GM23338 (cell line): ENCODE measurements around the gene EPHB2. TPM values are rescaled to one million over a fixed set of nuclear protein-coding genes. Genes with fewer than 3 reads are reported as not detected.

Experiments used
- ATAC-seq: fragments of 200-7000 bp; cut with Tn5 transposase; 3 replicates; pipeline ENCODE4 v1.9.1; 2020
- DNase-seq: peaks from one replicate; pipeline ENCODE4 v3.0.0-alpha.2; 2015; ENCODE audit warnings: low spot score
- H2AFZ ChIP-seq: fragments of 200-600 bp; sonication (generic); 2 replicates; pipeline ENCODE4 v1.8.0; 2016; ENCODE audit warnings: antibody characterized with exemption, mild to moderate bottlenecking, moderate library complexity
- H3F3A ChIP-seq: fragments of 200-600 bp; sonication (generic); replicated peaks from 2 replicates; pipeline ENCODE4 v1.8.0; 2017; ENCODE audit warnings: antibody characterized with exemption, mixed run types, low read depth
- H3K27ac ChIP-seq: fragments of 200-600 bp; sonication (generic); 2 replicates; pipeline ENCODE4 v1.6.1; 2016; ENCODE audit warnings: low read depth
- H3K27me3 ChIP-seq: fragments of 200-600 bp; sonication (generic); 2 replicates; pipeline ENCODE4 v1.8.0; 2016; ENCODE audit warnings: mild to moderate bottlenecking, mixed run types, moderate library complexity; ENCODE audit not compliant: insufficient read depth
- H3K36me3 ChIP-seq: fragments of 200-600 bp; sonication (generic); 2 replicates; pipeline ENCODE4 v1.8.0; 2016; ENCODE audit warnings: mild to moderate bottlenecking; ENCODE audit not compliant: insufficient read depth
- H3K4me1 ChIP-seq: fragments of 200-600 bp; sonication (generic); 2 replicates; pipeline ENCODE4 v1.8.0; 2016; ENCODE audit warnings: mild to moderate bottlenecking, moderate library complexity; ENCODE audit not compliant: insufficient read depth
- H3K4me2 ChIP-seq: fragments of 200-600 bp; sonication (generic); 2 replicates; pipeline ENCODE4 v1.7.1; 2017; ENCODE audit warnings: mixed run types
- H3K4me3 ChIP-seq: fragments of 200-600 bp; sonication (generic); 2 replicates; pipeline ENCODE4 v1.6.1; 2016; ENCODE audit warnings: mixed run types
- H3K79me2 ChIP-seq: fragments of 200-600 bp; sonication (generic); replicated peaks from 2 replicates; pipeline ENCODE4 v1.8.0; 2017; ENCODE audit warnings: mild to moderate bottlenecking; ENCODE audit not compliant: insufficient read depth
- H3K9me2 ChIP-seq: fragments of 200-600 bp; sonication (generic); 2 replicates; pipeline ENCODE4 v1.8.0; 2017; ENCODE audit not compliant: insufficient read depth
- H4K20me1 ChIP-seq: fragments of 200-600 bp; sonication (generic); replicated peaks from 2 replicates; pipeline ENCODE4 v1.8.0; 2017; ENCODE audit warnings: mild to moderate bottlenecking; ENCODE audit not compliant: insufficient read depth
- H3K27ac Mint-ChIP-seq: 2 replicates; pipeline ENCODE4 v1.8.0; 2020; ENCODE audit warnings: inconsistent platforms, mild to moderate bottlenecking, moderate library complexity, mixed read lengths
- H3K27me3 Mint-ChIP-seq: 3 replicates; pipeline ENCODE4 v1.8.0; 2022; ENCODE audit warnings: low read depth, mild to moderate bottlenecking, moderate library complexity, mixed read lengths, inconsistent platforms; ENCODE audit not compliant: insufficient read depth, poor library complexity
- H3K36me3 Mint-ChIP-seq: 3 replicates; pipeline ENCODE4 v1.8.0; 2021; ENCODE audit warnings: low read depth, mild to moderate bottlenecking, inconsistent platforms, moderate library complexity, mixed read lengths
- H3K4me1 Mint-ChIP-seq: 3 replicates; pipeline ENCODE4 v1.8.0; 2020; ENCODE audit warnings: mild to moderate bottlenecking, inconsistent platforms, mixed read lengths
- H3K4me3 Mint-ChIP-seq: 3 replicates; pipeline ENCODE4 v1.8.0; 2021; ENCODE audit warnings: moderate library complexity, mild to moderate bottlenecking, inconsistent platforms, mixed read lengths
- H3K9me3 Mint-ChIP-seq: 3 replicates; pipeline ENCODE4 v1.8.0; 2020; ENCODE audit warnings: moderate library complexity, mild to moderate bottlenecking, inconsistent platforms, mixed read lengths
- CREB1 ChIP-seq: fragments of 250-450 bp; sonication (Bioruptor Pico); IDR thresholded peaks from 2 replicates; pipeline ENCODE4 v1.5.0; 2020; ENCODE audit warnings: low read depth, mild to moderate bottlenecking, moderate library complexity
- EZH2 ChIP-seq: fragments of 200-600 bp; sonication (generic); IDR thresholded peaks from one replicate; pipeline ENCODE4 v1.8.0; 2017; ENCODE audit warnings: antibody characterized with exemption, mild to moderate bottlenecking, low read depth; ENCODE audit not compliant: unreplicated experiment
- EZH2phosphoT487 ChIP-seq: fragments of 200-600 bp; sonication (generic); IDR thresholded peaks from one replicate; pipeline ENCODE4 v1.8.1; 2018; ENCODE audit warnings: antibody characterized with exemption; ENCODE audit not compliant: unreplicated experiment
- JUNB ChIP-seq: IDR thresholded peaks from one replicate; pipeline ENCODE4 v1.6.1; 2016; ENCODE audit warnings: antibody characterized with exemption; ENCODE audit not compliant: unreplicated experiment
- NANOG ChIP-seq: IDR thresholded peaks from 2 replicates; pipeline ENCODE4 v1.6.1; 2016; ENCODE audit warnings: antibody characterized with exemption, borderline replicate concordance
- POLR2AphosphoS5 ChIP-seq: IDR thresholded peaks from 2 replicates; pipeline ENCODE4 v1.6.1; 2016; ENCODE audit warnings: antibody characterized with exemption, low read depth
- STAT1 ChIP-seq: IDR thresholded peaks from one replicate; pipeline ENCODE4 v1.6.1; 2016; ENCODE audit warnings: antibody characterized with exemption; ENCODE audit not compliant: unreplicated experiment
- ZNF114 ChIP-seq: fragments of 250-450 bp; sonication (Bioruptor Pico); IDR thresholded peaks from 2 replicates; pipeline ENCODE4 v1.5.0; 2020; ENCODE audit warnings: mild to moderate bottlenecking, moderate library complexity
- ZNF331 ChIP-seq: fragments of 250-450 bp; sonication (Bioruptor Pico); IDR thresholded peaks from 2 replicates; pipeline ENCODE4 v1.5.0; 2020; ENCODE audit warnings: low read depth, mild to moderate bottlenecking, moderate library complexity
- polyA plus RNA-seq: library from polyadenylated mRNA; unstranded; fragments of >200 nt; fragmentation: Nextera tagmentation; extraction: Ambion mirVana; gene quantifications from 2 replicates; pipeline ENCODE4 v1.2.1, GENCODE V29; 2016
- total RNA-seq: library from RNA; depleted of rRNA; stranded (reverse); fragments of >200 nt; shearing (Covaris generic); gene quantifications from 2 replicates; pipeline ENCODE4 v1.2.3, GENCODE V29; 2014
- TF ChIP-seq, protein P1 (sequence below), 2 experiments: fragments of 200-600 bp in 1 of 2; sonication (generic) in 1 of 2; conservative IDR thresholded peaks; 2 replicates each; pipeline versions ENCODE4 v1.5.1 to v1.6.1; 2016 to 2017; ENCODE audit warnings: antibody characterized with exemption in 2 of 2, low read depth in 2 of 2, mild to moderate bottlenecking in 2 of 2, moderate library complexity in 1 of 2
- TF ChIP-seq, protein P2 (sequence below): IDR thresholded peaks from one replicate; pipeline ENCODE4 v1.6.1; 2018; ENCODE audit warnings: antibody characterized with exemption; ENCODE audit not compliant: unreplicated experiment
- TF ChIP-seq, protein P3 (sequence below): fragments of 250-450 bp; sonication (Bioruptor Pico); IDR thresholded peaks from 2 replicates; pipeline ENCODE4 v1.5.0; 2020; ENCODE audit warnings: mild to moderate bottlenecking, moderate library complexity
- TF ChIP-seq, protein P4 (sequence below): IDR thresholded peaks from 2 replicates; pipeline ENCODE4 v1.6.1; 2016; ENCODE audit warnings: antibody characterized with exemption

EPHB2 gene
- total and polyA plus RNA-seq, 2 experiments from 2014 or later = 4.1 to 20.1 TPM

DNA sequence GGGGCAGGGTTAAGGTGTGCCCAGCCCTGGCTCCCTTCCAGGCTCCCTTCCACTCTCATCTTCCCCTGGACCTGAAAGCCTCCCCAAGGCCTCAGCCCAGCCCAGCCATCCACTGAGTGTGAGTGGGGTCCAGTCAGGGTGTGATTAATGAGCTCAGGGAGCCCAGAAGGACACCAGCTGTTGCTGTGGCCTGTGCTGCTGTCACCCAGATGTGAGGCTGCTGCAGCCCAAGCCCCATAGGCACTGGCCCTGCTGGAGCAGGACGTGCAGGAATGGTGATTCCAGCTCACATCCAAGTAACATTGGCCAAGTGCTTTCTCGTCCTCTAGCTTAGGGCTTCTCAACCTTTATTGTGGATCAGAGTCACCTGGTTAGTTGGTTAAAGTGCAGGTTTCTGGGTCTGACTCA is 77.6 kb downstream of the EPHB2 start:
- Histone ChIP-seq H2AFZ (no peak overlapping the region), H3K4me3 (no peak overlapping the region), H3K4me1 (peaks cover 3% of the 10 kb centered on the region), H3K27me3 (no peaks in the 10 kb centered on the region), H3K36me3 (no peaks in the 10 kb centered on the region), H4K20me1 (no peaks in the 10 kb centered on the region), H3K27ac (no peak overlapping the region), H3K4me2 (no peak overlapping the region), H3F3A (no peaks in the 10 kb centered on the region), H3K9me2 (no peaks in the 10 kb centered on the region), H3K79me2 (no peaks in the 10 kb centered on the region)
- no peaks in the 10 kb centered on the region for H3K36me3 Mint-ChIP-seq
- TF ChIP-seq NANOG (no peak), CREB1 (CRISPR knock-in tag) (no peak), POLR2AphosphoS5 (no peak), EZH2phosphoT487 (no peak), EZH2 (no peak), STAT1 (no peak), ZNF331 (no peak), JUNB (no peak), ZNF114 (CRISPR knock-in tag) (no peak)
- TF ChIP-seq, protein P1, sequence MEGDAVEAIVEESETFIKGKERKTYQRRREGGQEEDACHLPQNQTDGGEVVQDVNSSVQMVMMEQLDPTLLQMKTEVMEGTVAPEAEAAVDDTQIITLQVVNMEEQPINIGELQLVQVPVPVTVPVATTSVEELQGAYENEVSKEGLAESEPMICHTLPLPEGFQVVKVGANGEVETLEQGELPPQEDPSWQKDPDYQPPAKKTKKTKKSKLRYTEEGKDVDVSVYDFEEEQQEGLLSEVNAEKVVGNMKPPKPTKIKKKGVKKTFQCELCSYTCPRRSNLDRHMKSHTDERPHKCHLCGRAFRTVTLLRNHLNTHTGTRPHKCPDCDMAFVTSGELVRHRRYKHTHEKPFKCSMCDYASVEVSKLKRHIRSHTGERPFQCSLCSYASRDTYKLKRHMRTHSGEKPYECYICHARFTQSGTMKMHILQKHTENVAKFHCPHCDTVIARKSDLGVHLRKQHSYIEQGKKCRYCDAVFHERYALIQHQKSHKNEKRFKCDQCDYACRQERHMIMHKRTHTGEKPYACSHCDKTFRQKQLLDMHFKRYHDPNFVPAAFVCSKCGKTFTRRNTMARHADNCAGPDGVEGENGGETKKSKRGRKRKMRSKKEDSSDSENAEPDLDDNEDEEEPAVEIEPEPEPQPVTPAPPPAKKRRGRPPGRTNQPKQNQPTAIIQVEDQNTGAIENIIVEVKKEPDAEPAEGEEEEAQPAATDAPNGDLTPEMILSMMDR (conservative IDR thresholded peaks at IDR 0.05; ENCODE audit: low read depth in 2 of 2) = no peak
- TF ChIP-seq, protein P2, sequence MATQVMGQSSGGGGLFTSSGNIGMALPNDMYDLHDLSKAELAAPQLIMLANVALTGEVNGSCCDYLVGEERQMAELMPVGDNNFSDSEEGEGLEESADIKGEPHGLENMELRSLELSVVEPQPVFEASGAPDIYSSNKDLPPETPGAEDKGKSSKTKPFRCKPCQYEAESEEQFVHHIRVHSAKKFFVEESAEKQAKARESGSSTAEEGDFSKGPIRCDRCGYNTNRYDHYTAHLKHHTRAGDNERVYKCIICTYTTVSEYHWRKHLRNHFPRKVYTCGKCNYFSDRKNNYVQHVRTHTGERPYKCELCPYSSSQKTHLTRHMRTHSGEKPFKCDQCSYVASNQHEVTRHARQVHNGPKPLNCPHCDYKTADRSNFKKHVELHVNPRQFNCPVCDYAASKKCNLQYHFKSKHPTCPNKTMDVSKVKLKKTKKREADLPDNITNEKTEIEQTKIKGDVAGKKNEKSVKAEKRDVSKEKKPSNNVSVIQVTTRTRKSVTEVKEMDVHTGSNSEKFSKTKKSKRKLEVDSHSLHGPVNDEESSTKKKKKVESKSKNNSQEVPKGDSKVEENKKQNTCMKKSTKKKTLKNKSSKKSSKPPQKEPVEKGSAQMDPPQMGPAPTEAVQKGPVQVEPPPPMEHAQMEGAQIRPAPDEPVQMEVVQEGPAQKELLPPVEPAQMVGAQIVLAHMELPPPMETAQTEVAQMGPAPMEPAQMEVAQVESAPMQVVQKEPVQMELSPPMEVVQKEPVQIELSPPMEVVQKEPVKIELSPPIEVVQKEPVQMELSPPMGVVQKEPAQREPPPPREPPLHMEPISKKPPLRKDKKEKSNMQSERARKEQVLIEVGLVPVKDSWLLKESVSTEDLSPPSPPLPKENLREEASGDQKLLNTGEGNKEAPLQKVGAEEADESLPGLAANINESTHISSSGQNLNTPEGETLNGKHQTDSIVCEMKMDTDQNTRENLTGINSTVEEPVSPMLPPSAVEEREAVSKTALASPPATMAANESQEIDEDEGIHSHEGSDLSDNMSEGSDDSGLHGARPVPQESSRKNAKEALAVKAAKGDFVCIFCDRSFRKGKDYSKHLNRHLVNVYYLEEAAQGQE = no peak
- TF ChIP-seq, protein P3, sequence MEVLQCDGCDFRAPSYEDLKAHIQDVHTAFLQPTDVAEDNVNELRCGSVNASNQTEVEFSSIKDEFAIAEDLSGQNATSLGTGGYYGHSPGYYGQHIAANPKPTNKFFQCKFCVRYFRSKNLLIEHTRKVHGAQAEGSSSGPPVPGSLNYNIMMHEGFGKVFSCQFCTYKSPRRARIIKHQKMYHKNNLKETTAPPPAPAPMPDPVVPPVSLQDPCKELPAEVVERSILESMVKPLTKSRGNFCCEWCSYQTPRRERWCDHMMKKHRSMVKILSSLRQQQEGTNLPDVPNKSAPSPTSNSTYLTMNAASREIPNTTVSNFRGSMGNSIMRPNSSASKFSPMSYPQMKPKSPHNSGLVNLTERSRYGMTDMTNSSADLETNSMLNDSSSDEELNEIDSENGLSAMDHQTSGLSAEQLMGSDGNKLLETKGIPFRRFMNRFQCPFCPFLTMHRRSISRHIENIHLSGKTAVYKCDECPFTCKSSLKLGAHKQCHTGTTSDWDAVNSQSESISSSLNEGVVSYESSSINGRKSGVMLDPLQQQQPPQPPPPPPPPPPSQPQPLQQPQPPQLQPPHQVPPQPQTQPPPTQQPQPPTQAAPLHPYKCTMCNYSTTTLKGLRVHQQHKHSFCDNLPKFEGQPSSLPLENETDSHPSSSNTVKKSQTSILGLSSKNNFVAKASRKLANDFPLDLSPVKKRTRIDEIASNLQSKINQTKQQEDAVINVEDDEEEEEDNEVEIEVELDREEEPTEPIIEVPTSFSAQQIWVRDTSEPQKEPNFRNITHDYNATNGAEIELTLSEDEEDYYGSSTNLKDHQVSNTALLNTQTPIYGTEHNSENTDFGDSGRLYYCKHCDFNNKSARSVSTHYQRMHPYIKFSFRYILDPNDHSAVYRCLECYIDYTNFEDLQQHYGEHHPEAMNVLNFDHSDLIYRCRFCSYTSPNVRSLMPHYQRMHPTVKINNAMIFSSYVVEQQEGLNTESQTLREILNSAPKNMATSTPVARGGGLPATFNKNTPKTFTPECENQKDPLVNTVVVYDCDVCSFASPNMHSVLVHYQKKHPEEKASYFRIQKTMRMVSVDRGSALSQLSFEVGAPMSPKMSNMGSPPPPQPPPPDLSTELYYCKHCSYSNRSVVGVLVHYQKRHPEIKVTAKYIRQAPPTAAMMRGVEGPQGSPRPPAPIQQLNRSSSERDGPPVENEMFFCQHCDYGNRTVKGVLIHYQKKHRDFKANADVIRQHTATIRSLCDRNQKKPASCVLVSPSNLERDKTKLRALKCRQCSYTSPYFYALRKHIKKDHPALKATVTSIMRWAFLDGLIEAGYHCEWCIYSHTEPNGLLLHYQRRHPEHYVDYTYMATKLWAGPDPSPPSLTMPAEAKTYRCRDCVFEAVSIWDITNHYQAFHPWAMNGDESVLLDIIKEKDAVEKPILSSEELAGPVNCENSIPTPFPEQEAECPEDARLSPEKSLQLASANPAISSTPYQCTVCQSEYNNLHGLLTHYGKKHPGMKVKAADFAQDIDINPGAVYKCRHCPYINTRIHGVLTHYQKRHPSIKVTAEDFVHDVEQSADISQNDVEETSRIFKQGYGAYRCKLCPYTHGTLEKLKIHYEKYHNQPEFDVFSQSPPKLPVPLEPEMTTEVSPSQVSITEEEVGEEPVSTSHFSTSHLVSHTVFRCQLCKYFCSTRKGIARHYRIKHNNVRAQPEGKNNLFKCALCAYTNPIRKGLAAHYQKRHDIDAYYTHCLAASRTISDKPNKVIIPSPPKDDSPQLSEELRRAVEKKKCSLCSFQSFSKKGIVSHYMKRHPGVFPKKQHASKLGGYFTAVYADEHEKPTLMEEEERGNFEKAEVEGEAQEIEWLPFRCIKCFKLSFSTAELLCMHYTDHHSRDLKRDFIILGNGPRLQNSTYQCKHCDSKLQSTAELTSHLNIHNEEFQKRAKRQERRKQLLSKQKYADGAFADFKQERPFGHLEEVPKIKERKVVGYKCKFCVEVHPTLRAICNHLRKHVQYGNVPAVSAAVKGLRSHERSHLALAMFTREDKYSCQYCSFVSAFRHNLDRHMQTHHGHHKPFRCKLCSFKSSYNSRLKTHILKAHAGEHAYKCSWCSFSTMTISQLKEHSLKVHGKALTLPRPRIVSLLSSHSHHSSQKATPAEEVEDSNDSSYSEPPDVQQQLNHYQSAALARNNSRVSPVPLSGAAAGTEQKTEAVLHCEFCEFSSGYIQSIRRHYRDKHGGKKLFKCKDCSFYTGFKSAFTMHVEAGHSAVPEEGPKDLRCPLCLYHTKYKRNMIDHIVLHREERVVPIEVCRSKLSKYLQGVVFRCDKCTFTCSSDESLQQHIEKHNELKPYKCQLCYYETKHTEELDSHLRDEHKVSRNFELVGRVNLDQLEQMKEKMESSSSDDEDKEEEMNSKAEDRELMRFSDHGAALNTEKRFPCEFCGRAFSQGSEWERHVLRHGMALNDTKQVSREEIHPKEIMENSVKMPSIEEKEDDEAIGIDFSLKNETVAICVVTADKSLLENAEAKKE = no peak
- TF ChIP-seq, protein P4, sequence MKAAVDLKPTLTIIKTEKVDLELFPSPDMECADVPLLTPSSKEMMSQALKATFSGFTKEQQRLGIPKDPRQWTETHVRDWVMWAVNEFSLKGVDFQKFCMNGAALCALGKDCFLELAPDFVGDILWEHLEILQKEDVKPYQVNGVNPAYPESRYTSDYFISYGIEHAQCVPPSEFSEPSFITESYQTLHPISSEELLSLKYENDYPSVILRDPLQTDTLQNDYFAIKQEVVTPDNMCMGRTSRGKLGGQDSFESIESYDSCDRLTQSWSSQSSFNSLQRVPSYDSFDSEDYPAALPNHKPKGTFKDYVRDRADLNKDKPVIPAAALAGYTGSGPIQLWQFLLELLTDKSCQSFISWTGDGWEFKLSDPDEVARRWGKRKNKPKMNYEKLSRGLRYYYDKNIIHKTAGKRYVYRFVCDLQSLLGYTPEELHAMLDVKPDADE = no peak
- DNase-seq (no peak), ATAC-seq (no peak)
- H3K27me3 Mint-ChIP-seq = peaks cover 3% of the 10 kb centered on the region
- no peak overlapping the region for H3K4me3 Mint-ChIP-seq
- peaks cover 36% of the 10 kb centered on the region for H3K4me1 Mint-ChIP-seq
- H3K27ac Mint-ChIP-seq = no peak overlapping the region
- H3K9me3 Mint-ChIP-seq = no peaks in the 10 kb centered on the region
